Activated CD8-positive, alpha-beta T cell treated with anti-CD3 and anti-CD28 coated beads for 36 hours (primary cell): Measurements from ENCODE around the gene SCO1. TPM values are rescaled to one million over a fixed set of nuclear protein-coding genes. Genes with fewer than 3 reads are reported as not detected.

Source experiments
- ATAC-seq: fragments of 200-7000 bp; cut with Tn5 transposase; one replicate; pipeline ENCODE4 v1.10.0; 2021; ENCODE audit warnings: mild to moderate bottlenecking, moderate library complexity
- CTCF ChIA-PET: fragments of 350-600 bp; sonication (Branson Sonifier 250); formaldehyde crosslinking; loops from one replicate; lab custom pipeline; 2021; ENCODE audit warnings: antibody characterized with exemption; lab: Charles Lee
- POLR2A ChIA-PET: fragments of 350-600 bp; sonication (Branson Sonifier 250); formaldehyde crosslinking; loops from one replicate; lab custom pipeline; 2021; ENCODE audit warnings: antibody characterized with exemption; lab: Charles Lee
- DNase-seq: peaks from one replicate; pipeline ENCODE4 v3.0.0-alpha.2; 2020
- H3K27ac Mint-ChIP-seq: one replicate; pipeline ENCODE4 v1.8.0; 2021; ENCODE audit warnings: mild to moderate bottlenecking, mixed read lengths
- H3K27me3 Mint-ChIP-seq: one replicate; pipeline ENCODE4 v1.8.0; 2021; ENCODE audit warnings: mixed read lengths
- H3K36me3 Mint-ChIP-seq: one replicate; pipeline ENCODE4 v1.8.0; 2021; ENCODE audit warnings: low read depth, mixed read lengths
- H3K4me1 Mint-ChIP-seq: one replicate; pipeline ENCODE4 v1.8.0; 2021; ENCODE audit warnings: low read depth, mixed read lengths
- H3K4me3 Mint-ChIP-seq: one replicate; pipeline ENCODE4 v1.8.0; 2021; ENCODE audit warnings: mild to moderate bottlenecking, moderate library complexity, mixed read lengths
- H3K9me3 Mint-ChIP-seq: one replicate; pipeline ENCODE4 v1.8.0; 2021; ENCODE audit warnings: mixed read lengths
- CTCF ChIP-seq: fragments of 200-600 bp; IDR thresholded peaks from one replicate; pipeline ENCODE4 v1.8.0; 2022; ENCODE audit warnings: antibody characterized with exemption, mild to moderate bottlenecking
- intact Hi-C: fragments of 100-400 bp; cut with micrococcal nuclease; formaldehyde crosslinking; loops from one replicate; pipeline ENCODE4 v1.10.0; 2022
- total RNA-seq, 2 experiments: library from RNA; stranded (reverse); gene quantifications; one replicate each; pipeline ENCODE4 v1.2.3, GENCODE V29; 2021

SCO1 gene
- total RNA-seq, 2 experiments from 2014 or later, result 45.3 to 45.4 TPM

- H3K27me3 Mint-ChIP-seq, result no peaks in the 10 kb centered on the region
- ChIA-PET POLR2A (no interaction called here), CTCF (interaction anchor here (1.0 to 18.3 kb wide), 12 partner anchors 11 to 215 kb away, joined by 3 to 177 read pairs (median 4); no protein-coding TSS in a partner anchor)
- no peak overlapping the region for H3K4me3 Mint-ChIP-seq
- ATAC-seq (no peak), DNase-seq (no peak)
- no peaks in the 10 kb centered on the region for H3K4me1 Mint-ChIP-seq
- H3K36me3 Mint-ChIP-seq, result peaks cover 27% of the 10 kb centered on the region
- no peaks in the 10 kb centered on the region for H3K9me3 Mint-ChIP-seq
- no peak for TF ChIP-seq CTCF
- no peak overlapping the region for H3K27ac Mint-ChIP-seq
- intact Hi-C loops, result no loop called here
Measured at GRCh38 chr17:10629706-10630105, 67.6 kb downstream of the SCO1 start.

- POLR2A ChIA-PET, result no interaction called here
- H3K4me3 Mint-ChIP-seq, result no peak overlapping the region
- peak; percentile 20 for DNase-seq
- peak; percentile 36 for TF ChIP-seq CTCF
- CTCF ChIA-PET, result interaction anchor here (0.6 to 18.3 kb wide), 10 partner anchors 11 to 475 kb away, joined by 3 to 177 read pairs (median 4); no protein-coding TSS in a partner anchor
- H3K9me3 Mint-ChIP-seq, result no peaks in the 10 kb centered on the region
- no peaks in the 10 kb centered on the region for H3K4me1 Mint-ChIP-seq
- intact Hi-C loops, result no loop called here
- no peak for ATAC-seq
- H3K27ac Mint-ChIP-seq, result no peak overlapping the region
- H3K27me3 Mint-ChIP-seq, result no peaks in the 10 kb centered on the region
- H3K36me3 Mint-ChIP-seq, result peaks cover 25% of the 10 kb centered on the region
Measured at GRCh38 chr17:10628756-10629155, 68.6 kb downstream of the SCO1 start.

GRCh38 chr17:10626390-10626789 is 70.9 kb downstream of the SCO1 start:
- Mint-ChIP-seq H3K27me3 (no peaks in the 10 kb centered on the region), H3K27ac (no peak overlapping the region), H3K4me3 (no peak overlapping the region), H3K9me3 (no peaks in the 10 kb centered on the region), H3K4me1 (no peaks in the 10 kb centered on the region), H3K36me3 (peaks cover 23% of the 10 kb centered on the region)
- DNase-seq, result no peak
- POLR2A ChIA-PET, result no interaction called here
- CTCF ChIA-PET, result interaction anchor here (1.0 to 18.3 kb wide), 2 partner anchors 9 to 14 kb away, joined by 3 to 177 read pairs; no protein-coding TSS in a partner anchor
- TF ChIP-seq CTCF, result no peak
- intact Hi-C loops, result no loop called here
- ATAC-seq, result no peak

GRCh38 chr17:10624969-10625368 is 72.4 kb downstream of the SCO1 start:
- ChIA-PET POLR2A (no interaction called here), CTCF (interaction anchor here (0.7 to 18.3 kb wide), 2 partner anchors 7 to 22 kb away, joined by 4 to 177 read pairs; no protein-coding TSS in a partner anchor)
- Mint-ChIP-seq H3K27ac (no peak overlapping the region), H3K27me3 (no peaks in the 10 kb centered on the region), H3K36me3 (peaks cover 14% of the 10 kb centered on the region), H3K4me1 (no peaks in the 10 kb centered on the region), H3K4me3 (no peak overlapping the region), H3K9me3 (no peaks in the 10 kb centered on the region)
- no peak for TF ChIP-seq CTCF
- DNase-seq (no peak), ATAC-seq (no peak)
- intact Hi-C loops, result no loop called here

GRCh38 chr17:10623737-10624338 is 73.5 kb downstream of the SCO1 start:
- H3K27me3 Mint-ChIP-seq, result no peaks in the 10 kb centered on the region
- H3K36me3 Mint-ChIP-seq, result peaks cover 3% of the 10 kb centered on the region
- ChIA-PET CTCF (interaction anchor here (0.8 to 1.2 kb wide), 2 partner anchors 8 to 9 kb away, joined by 3 read pairs; no protein-coding TSS in a partner anchor), POLR2A (no interaction called here)
- ATAC-seq (no peak), DNase-seq (no peak)
- no peak overlapping the region for H3K27ac Mint-ChIP-seq
- no peaks in the 10 kb centered on the region for H3K4me1 Mint-ChIP-seq
- TF ChIP-seq CTCF, result no peak
- H3K9me3 Mint-ChIP-seq, result no peaks in the 10 kb centered on the region
- intact Hi-C loops, result no loop called here
- H3K4me3 Mint-ChIP-seq, result no peak overlapping the region
